GM13977 (cell line): Measurements from ENCODE around the gene EDN2.

ENCODE experiments used
- DNase-seq: peaks from one replicate; pipeline ENCODE4 v3.0.0; 2012; ENCODE audit warnings: low spot score
- CTCF ChIP-seq: IDR thresholded peaks from 2 replicates; pipeline ENCODE4 v1.5.1; 2012; ENCODE audit warnings: mild to moderate bottlenecking, control low read depth; ENCODE audit not compliant: insufficient read depth; ENCODE audit errors: extremely low read depth, missing control alignments
- in situ Hi-C: fragments of 300-500 bp; cut with MboI; formaldehyde crosslinking; loops from one replicate; pipeline ENCODE4 v1.12.0; 2022; ENCODE audit warnings: low sequenced_read_pairs, low pct_unique_long_range_greater_than_20kb, mixed read lengths, inconsistent platforms; ENCODE audit not compliant: unreplicated experiment

EDN2 gene

GRCh38 chr1:41528726-41529605 lies 44.5 kb upstream of the EDN2 start:
- in situ Hi-C loops: no loop called here
- no peak for DNase-seq
- TF ChIP-seq CTCF: no peak

GRCh38 chr1:41528106-41528505 lies 43.6 kb upstream of the EDN2 start:
- in situ Hi-C loops: no loop called here
- no peak for DNase-seq
- TF ChIP-seq CTCF: no peak

GRCh38 chr1:41526956-41527561 lies 42.6 kb upstream of the EDN2 start:
- in situ Hi-C loops: no loop called here
- TF ChIP-seq CTCF: no peak
- no peak for DNase-seq

GRCh38 chr1:41525891-41526587 lies 41.6 kb upstream of the EDN2 start:
- DNase-seq: no peak
- in situ Hi-C loops: no loop called here
- TF ChIP-seq CTCF: no peak

- no peak for DNase-seq
Measured at GRCh38 chr1:41524676-41525675, 40.5 kb upstream of the EDN2 start.

More at GRCh38 chr1:41524676-41525675, 40.5 kb upstream of the EDN2 start:
- no peak for TF ChIP-seq CTCF
- in situ Hi-C loops: no loop called here
